Measurements from ENCODE around the gene USP43.

Gene USP43

DNA sequence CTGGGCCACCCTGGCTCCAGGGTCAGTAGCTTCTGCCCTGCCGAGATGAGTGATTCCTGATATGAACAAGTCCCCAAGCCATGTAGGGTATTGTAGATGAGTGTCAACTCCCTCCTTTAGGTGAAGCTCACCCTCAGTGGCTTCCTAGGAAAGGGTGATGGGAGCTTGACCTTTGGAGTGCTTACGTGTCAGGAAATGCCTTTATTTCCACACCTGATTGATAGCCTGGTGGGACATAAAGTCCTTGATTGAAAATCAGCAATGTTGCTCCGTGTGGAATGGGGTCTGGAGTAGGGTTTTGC lies 58.4 kb downstream of the USP43 start:
- DNase-seq (ENCODE audit: low read depth) = no peak

DNA sequence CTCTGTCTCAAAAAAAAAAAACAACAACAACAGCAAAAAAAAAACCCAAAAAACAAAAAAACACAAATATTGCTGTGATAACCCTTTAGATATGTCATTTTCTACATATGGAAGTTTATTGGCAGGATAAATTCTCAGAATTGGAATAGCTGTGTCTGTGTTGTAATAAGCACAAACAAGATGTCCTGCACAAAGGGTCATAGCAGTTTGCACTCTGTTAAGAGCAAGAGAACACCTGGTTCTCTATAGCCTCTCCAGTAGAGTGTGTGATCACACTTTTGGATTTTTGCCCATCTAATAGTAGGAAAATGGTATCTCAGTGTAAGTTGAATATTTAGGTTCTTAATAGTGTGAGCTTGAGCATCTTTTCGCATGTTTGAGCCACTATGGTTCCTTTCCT lies 60.4 kb downstream of the USP43 start:
- no peak for DNase-seq (ENCODE audit: low read depth)

DNA sequence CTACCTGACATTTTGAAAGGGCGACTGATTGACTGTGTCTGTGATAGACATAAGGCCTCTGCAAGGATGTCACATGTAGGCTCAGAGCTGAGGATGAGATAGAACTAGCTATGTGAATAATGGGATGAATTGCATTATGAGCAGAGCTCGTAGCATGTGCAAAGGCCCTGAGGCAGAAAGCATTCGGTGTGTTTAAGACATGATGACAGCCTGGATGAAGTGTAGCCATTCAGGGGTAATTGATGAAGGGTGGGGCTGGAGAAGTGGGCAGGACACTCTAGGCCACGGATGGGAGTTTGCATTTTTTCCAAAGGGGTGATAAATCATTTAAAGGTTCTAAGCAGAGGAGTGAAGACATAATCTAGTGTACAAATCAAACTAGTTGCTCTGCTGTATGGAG lies 62.6 kb downstream of the USP43 start:
- no peak for DNase-seq (ENCODE audit: low read depth)

DNA sequence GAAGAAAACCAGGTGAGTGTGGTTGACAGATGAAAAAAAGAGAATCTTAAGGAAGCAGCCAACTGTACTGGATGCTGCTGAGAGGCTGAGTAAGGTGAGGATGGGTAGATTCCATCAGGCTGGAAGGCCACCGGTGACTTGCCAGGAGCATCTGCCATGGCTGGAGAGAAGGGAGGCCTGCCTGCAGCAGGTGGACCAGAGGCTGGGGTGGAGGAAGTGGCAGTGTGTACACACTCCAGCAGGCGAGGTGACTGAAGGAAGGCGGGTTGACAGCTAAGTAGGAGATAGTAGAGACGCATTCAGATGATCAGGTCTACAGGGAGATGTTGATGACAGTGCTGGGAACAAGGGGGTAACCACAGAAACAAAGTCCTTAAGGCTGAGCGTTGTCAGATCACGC lies 69.5 kb downstream of the USP43 start:
- no peak for DNase-seq (ENCODE audit: low read depth)

DNA sequence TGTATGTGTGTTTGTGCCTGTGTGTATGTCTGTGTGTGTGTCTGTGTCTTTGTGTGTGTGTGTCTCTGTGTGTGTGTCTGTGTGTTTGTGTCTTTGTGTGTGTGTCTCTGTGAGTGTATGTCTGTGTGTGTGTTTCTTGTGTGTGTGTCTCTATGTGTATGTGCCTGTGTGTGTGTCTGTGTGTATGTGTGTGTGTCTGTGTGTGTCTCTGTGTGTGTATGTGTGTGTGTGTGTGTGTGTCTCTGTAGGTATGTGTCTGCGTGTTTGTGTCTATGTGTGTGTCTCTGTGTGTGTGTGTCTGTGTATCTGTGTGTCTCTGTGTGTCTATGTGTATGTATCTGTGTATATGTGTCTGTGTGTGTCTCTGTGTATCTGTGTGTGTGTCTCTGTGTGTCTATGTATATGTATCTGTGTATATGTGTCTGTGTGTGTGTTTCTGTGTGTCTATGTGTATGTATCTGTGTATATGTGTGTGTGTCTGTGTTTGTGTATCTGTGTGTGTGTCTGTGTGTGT lies 70.2 kb downstream of the USP43 start:
- DNase-seq (ENCODE audit: low read depth) = no peak

DNA sequence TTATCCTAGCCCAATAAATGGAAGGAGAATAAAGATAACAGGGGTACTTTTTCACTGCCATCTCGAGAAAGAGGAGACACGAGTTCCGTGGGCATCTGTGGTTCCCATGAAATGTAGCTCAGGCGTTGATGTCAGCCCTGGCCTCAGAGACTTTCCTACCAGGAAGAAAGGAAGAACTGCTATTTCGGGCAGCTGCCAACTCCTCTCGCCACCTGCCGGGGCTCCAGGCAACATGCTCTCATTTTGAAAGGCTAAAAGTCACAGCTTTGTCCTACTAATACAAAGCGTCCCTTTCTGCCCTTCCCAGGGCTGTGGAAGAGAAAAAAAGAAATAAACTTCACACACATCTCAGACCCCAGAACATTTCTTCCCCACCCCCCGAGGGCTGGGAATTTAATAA lies 80.3 kb downstream of the USP43 start:
- no peak for DNase-seq (ENCODE audit: low read depth)

DNA sequence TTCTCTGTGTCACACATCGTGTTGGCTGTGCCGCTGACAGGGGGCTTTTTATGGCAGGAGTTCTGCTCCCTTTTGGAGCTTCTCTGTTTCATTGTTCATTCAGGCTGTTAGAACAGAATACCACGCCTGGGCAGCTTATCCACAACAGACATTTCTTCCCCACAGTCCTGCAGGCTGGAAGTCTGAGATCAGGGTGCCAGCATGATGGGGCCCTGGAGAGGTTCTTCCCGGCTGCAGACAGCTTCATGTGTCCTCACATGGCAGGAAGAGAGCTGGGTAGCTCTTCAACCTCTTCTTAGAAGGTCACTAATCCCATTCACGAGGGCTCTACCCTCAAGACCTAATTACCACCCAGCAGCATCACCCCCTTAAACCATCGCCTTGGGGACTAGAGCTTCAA lies 81.0 kb downstream of the USP43 start:
- no peak for DNase-seq (ENCODE audit: low read depth)

DNA sequence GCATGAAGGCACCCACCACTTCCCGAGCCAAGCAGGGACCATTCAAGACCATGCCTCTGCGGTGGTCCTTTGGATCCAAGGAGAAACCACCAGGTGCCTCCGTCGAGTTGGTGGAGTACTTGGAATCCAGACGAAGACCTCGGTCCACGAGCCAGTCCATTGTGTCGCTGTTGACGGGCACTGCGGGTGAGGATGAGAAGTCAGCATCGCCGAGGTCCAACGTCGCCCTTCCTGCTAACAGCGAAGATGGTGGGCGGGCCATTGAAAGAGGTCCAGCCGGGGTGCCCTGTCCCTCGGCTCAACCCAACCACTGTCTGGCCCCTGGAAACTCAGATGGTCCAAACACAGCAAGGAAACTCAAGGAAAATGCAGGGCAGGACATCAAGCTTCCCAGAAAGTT lies 82.7 kb downstream of the USP43 start:
- no peak for DNase-seq (ENCODE audit: low read depth)

DNA sequence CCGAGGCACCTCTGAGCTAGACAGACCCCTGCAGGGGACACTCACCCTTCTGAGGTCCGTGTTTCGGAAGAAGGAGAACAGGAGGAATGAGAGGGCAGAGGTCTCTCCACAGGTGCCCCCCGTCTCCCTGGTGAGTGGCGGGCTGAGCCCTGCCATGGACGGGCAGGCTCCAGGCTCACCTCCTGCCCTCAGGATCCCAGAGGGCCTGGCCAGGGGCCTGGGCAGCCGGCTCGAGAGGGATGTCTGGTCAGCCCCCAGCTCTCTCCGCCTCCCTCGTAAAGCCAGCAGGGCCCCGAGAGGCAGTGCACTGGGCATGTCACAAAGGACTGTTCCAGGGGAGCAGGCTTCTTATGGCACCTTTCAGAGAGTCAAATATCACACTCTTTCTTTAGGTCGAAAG lies 83.2 kb downstream of the USP43 start:
- DNase-seq (ENCODE audit: low read depth) = no peak

DNA sequence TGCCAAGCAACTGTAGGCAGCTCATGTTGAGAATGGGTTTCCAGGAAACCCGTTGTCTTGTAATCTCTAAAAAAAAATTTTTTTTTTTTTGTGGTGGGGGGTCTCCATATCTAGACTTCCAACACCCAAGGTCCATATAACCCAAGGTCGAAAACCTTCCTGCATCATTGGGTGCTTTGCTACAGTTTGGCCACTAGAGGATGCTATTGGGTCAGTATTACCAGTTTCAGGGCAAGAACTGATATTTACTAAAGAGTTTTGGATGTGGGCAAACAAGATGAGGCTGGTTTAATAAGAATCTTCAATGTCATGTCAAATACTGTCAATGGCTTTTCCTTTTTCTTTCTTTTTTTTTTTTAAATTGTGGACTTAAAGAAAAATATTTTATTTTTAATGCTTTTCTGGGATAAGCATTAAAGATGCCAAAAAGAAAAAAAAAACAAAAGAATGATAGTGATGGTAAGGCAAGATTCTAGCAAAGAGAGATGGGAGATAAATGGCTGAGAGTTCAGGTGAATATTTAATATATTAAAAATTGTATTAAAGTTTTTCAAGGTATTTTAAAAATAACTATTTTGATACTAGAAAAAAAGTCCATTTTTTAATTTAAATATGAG lies 83.8 kb downstream of the USP43 start:
- DNase-seq (ENCODE audit: low read depth) = no peak

DNA sequence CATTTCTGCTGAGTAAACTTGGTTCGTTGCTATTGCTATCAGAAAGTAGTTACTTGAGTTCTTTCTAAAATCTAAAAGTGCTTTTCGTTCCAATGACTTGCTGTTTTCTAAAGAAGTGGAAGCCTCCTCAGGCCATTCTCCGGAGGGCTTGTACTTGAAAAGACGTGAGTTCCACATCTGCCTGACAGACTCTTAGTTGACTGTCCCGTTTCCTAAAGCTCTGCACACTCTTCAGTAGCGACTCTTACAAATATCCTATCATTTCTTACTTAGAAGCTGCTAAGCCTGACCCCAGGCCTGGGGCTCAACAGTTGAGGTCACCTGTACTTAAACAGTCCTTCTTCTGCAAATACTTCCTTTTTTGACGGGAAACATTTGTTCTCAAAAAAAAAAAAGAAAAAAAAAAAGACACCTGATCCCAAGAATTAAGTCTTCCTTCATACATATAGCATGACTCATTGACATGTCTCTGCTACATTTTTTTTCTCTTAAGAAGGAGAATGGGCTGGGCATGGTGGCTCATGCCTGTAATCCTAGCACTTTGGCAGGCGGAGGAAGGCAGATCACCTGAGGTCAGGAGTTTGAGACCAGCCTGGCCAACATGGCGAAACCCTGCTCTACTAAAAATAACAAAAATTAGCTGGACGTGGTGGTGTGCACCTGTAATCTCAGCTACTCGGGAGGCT lies 84.6 kb downstream of the USP43 start:
- no peak for DNase-seq (ENCODE audit: low read depth)

DNA sequence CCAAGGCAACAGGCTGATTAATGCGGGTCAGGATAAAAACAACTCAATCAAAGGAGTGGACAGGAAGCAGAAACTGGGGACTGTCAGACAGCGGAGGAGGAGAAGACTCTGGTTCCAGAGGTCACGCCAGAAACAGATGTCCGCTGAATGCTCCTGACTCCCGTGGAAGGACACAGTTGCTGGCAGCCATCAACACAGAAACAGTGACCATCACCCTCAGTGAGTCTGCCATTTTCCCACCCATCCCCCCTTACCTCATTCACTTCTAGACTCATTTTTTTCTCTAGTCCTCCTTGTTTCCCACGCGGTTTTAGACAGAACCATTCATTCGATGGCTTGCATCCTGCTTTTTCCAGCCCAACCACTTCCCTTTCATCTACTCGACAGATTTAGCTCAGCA lies 105.2 kb downstream of the USP43 start:
- no peak for DNase-seq (ENCODE audit: low read depth)

DNA sequence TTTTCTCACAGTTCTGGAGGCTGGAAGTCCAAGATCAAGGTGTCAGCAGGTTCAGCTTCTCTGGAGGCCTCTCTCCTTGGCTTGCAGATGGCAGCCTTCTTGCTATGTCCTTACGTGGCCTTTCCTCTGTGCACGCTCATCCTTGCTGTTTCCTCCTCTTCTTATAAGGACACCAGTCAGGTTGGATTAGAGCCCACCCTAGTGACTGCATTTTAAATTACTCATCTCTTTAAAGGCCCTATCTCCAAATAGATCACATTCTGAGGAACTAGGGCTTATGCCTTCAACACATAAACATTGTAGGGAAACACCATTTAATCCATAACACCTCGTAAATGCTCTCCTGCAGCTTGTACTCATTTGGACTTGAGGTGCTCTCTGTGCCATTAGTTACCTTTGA lies 109.8 kb downstream of the USP43 start:
- no peak for DNase-seq (ENCODE audit: low read depth)

DNA sequence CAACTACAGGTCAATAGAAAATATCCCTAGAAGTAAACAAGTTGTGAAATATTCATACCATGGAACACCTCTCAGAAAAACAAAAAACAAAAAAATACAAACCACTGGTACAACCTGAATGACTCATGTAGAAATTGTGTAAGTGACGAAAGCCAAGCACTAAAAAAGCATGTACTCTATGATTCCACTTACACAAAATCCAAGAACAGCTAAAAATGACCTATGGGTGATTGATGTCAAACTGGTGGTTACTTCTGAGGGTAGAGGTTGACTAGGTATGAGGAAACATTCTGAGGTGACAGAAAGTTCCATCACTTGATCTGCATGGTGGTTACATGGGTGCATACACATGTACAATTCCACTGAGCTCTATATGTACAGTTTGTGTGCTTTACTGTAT lies 114.9 kb downstream of the USP43 start:
- no peak for DNase-seq (ENCODE audit: low read depth)

DNA sequence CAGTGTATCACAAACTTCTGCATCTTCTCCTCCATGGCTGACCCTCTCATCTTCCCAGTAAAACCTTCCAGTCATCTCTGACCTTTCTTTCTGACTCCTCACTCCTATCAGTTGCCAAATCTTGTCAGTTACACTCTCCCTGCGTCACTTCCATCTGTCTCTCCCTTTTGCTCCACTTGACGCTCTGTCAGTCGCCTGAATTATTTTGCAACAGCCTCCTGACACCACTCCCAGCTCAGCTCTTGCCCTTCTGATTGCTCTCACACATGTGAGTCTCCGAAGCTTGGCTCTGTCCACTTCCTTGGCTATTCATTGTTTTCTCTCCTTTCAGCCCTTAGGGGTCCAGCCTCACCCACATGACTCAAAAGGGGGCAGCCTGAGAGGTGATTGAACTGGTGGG lies 118.3 kb downstream of the USP43 start:
- DNase-seq (ENCODE audit: low read depth) = no peak

DNA sequence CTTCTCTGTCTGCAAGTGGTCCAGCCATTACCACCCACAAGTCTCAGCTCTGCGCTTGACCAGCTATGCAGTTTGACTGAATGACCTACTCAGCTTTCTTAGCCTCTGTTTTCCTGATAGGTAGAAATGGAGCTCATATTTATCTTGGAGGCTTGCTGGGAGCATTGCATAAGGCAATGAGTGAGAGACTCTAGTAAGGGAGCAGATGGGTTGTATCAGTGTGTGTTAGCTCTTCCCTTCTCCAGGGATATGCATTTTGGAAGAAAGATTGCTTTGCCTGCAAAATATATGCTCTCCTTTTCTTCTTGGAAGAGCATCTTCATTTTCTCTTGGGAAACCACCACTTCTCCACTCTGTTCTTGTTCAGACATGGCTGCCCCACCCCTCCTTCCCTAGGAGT lies 120.0 kb downstream of the USP43 start:
- no peak for DNase-seq (ENCODE audit: low read depth)

DNA sequence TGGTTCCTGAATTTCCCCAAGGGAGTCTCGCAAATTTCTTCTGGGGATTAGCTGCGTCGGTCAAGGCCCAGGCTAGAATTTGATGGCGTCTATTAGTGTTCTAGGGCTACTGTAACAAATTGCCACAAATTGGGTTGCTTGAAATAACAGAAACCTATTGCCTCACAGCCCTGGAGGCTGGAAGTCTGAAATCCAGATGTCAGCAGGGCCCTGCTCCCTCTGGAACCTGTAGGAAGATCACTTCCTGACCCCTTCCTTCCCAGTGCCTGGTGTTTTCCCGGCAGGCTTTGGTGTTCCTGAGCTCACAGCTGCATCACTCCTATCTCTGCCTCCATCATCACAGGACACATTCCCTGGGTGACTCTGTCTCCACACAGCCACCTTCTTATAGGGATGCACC lies 121.7 kb downstream of the USP43 start:
- DNase-seq (ENCODE audit: low read depth) = no peak

DNA sequence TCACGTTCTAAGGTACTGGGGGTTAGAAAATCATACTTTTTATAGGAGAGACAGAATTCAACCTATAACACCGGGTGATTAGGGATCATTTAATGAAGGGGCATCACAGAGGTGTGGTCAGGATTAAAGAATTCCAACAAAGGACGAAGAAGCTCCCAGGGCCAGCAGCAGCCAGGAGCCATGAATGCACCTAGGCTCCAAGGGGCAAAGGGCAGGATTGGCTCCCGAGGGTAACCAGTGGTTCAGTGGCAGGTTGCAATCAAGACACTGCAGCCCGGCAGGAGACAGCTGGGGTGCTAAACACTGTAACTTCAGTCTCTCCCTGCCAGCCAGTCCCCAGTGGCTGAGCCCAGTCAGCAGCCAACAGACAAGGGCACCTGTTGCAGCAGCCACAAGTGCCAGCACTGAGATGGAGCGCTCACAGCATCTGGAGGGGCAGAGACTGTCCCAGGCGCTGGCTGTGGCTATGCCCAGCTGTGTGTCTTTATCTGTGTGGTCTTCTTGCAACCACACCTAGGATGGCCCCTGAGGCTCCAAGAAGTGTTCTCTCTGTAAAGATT lies 122.2 kb downstream of the USP43 start:
- DNase-seq (ENCODE audit: low read depth) = no peak

DNA sequence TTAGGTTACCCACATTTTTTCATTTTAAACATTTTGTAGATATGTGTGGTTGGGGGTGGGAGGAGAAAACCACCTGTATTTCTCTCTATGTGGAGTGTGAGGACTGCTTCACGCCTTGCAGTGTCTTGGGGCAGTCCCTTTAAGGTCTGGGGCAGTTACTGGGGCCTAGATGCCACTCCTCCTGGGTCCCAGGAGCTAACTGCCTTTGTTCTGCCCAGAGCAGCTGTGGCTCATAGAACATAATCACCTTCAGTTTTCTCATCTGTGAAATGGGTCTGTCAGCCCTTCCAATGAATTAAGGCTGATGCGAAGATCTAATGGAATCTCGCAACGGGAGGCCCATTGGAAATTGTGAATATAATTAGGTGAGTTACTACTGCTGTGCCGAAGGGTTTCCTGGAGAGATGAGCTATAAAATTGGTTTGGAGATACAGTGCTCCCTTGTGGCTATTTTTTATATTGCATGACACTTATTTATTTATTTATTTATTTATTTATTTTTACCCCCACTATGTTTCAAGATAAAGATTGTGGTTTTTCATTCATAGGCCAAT lies 123.1 kb downstream of the USP43 start:
- no peak for DNase-seq (ENCODE audit: low read depth)

DNA sequence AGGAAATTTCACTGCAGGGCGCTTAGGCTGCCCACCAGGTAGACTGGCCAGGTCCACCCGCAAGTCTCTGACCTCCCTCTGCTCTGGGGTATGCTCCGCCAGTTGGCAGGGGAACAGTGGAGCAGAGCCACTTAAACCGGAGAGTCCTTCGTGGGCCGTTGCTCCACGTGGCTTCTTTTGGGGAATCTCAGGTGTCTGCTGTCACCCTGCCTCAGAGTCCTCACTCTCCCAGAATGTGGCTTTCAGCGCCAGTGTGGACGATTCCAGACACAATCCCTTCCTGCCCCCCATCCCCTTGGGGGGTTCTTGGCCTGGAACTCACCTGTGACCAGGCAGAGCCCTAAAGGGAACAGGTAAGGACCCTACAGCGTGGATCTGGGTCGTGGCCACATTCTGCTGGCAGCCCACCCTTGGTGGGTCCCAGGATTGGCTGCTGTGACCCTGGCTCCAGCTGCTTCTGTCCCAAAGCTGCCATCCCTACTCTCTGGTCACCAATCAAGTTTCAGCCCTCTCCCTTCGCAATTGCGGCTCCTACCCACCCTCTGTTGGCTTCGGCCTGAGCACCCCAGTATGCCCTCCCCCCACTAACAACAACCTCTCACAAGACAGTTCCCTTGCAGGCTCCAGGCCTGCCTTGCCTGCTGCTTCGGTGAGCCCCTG lies 123.8 kb downstream of the USP43 start:
- no peak for DNase-seq (ENCODE audit: low read depth)

DNA sequence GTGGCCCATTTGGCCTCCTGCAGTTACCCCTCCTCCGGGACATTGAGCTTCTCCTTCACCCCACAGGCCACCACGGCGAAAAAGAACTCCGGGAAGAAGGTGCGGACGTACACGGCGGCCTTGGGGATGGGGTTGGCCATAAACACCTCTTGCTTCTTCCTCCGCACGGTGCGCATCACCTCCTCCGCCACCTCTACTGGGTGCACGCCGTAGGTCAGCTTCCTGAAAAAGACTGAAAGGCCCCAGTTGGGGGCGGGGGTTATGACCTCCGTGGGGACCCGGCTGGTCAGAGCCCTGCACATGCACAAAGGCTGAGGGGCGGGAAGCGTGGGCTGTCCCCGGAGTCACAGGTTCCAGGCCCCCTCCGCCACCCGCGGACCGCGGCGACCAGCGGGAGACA lies 126.1 kb downstream of the USP43 start:
- no peak for DNase-seq (ENCODE audit: low read depth)

DNA sequence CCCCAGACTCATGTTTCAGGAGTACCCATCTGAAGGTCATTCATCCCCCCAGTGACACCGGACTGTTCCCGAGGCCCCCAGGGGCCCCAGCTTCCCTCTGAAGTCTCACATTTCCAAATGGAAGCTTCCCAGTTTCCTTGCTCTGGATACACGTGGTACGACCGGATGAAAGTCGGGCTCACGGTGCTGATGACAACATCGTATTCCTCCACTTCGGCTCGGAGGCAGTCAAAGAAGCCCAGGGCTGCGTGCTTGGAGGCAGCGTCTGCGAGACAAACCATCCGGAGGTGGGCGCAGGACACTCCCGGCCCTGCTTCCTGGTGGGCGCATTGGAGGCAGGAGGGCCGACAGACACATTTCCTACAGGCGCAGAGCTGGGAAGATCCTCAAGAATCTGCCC lies 127.3 kb downstream of the USP43 start:
- no peak for DNase-seq (ENCODE audit: low read depth)

DNA sequence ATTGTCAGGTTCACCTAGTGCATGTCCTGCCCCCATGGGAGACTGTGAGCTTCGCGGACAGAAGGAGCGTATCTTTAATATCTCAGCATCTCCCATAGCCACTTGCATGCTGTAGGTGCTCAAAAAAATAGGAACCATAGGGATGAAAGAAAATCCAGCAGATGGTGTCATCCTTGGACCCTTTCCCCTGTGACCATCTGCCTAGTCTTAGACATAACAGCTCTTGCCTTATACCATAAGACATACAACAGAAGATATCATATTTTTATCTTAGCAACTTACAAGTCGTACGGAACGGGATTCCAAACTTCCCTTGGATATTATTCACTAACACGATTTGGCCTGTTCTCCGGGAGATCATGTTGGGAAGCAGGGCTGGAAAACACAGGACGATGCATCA lies 131.6 kb downstream of the USP43 start:
- DNase-seq (ENCODE audit: low read depth) = no peak
